ENCODE results near the gene MID2. TPM values are rescaled to one million over a fixed set of nuclear protein-coding genes. Genes with fewer than 3 reads are reported as not detected.
"Not testable (repeated sequence)": the region's sequence is repeated elsewhere in the genome, so short reads cannot be mapped to it uniquely, and the experiment has no call there.

The MID2 gene
- total RNA-seq, 1 donor from 2014 or later, result 7.2 TPM

GRCh38 chrX:107787827-107788226 is 37.8 kb upstream of the MID2 start:
- no peak for DNase-seq (ENCODE audit: low spot score)
- no peak overlapping the region for H3K27ac Mint-ChIP-seq (ENCODE audit: unreplicated experiment)

GRCh38 chrX:107804427-107804826 is 21.2 kb upstream of the MID2 start:
- Mint-ChIP-seq H3K27ac (ENCODE audit: unreplicated experiment) (no peak overlapping the region), H3K4me3 (ENCODE audit: unreplicated experiment) (no peak overlapping the region), H3K27me3 (ENCODE audit: unreplicated experiment) (no peaks in the 10 kb centered on the region), H3K36me3 (ENCODE audit: low read depth, unreplicated experiment) (no peaks in the 10 kb centered on the region), H3K4me1 (ENCODE audit: unreplicated experiment) (no peaks in the 10 kb centered on the region), H3K9me3 (ENCODE audit: unreplicated experiment) (no peaks in the 10 kb centered on the region)
- DNase-seq (ENCODE audit: low spot score), result no peak
- no peak for TF ChIP-seq CTCF (IDR thresholded peaks at IDR 0.05; ENCODE audit: unreplicated experiment)

More at GRCh38 chrX:107787827-107788226, 37.8 kb upstream of the MID2 start:
- Mint-ChIP-seq H3K4me3 (ENCODE audit: unreplicated experiment) (no peak overlapping the region), H3K9me3 (ENCODE audit: unreplicated experiment) (no peaks in the 10 kb centered on the region), H3K4me1 (ENCODE audit: unreplicated experiment) (peaks cover 2% of the 10 kb centered on the region), H3K36me3 (ENCODE audit: low read depth, unreplicated experiment) (no peaks in the 10 kb centered on the region), H3K27me3 (ENCODE audit: unreplicated experiment) (no peaks in the 10 kb centered on the region)
- TF ChIP-seq CTCF (IDR thresholded peaks at IDR 0.05; ENCODE audit: unreplicated experiment), result no peak

- H3K9me3 Mint-ChIP-seq (ENCODE audit: unreplicated experiment), result no peaks in the 10 kb centered on the region
- H3K36me3 Mint-ChIP-seq (ENCODE audit: low read depth, unreplicated experiment), result no peaks in the 10 kb centered on the region
Measured at GRCh38 chrX:107805179-107805578, 20.5 kb upstream of the MID2 start.

GRCh38 chrX:107810053-107810452 is 15.6 kb upstream of the MID2 start:
- H3K27ac Mint-ChIP-seq (ENCODE audit: unreplicated experiment); H3K9me3 Mint-ChIP-seq (ENCODE audit: unreplicated experiment); H3K36me3 Mint-ChIP-seq (ENCODE audit: low read depth, unreplicated experiment); H3K27me3 Mint-ChIP-seq (ENCODE audit: unreplicated experiment); H3K4me3 Mint-ChIP-seq (ENCODE audit: unreplicated experiment); DNase-seq (ENCODE audit: low spot score); H3K4me1 Mint-ChIP-seq (ENCODE audit: unreplicated experiment): not testable (repeated sequence)

More at GRCh38 chrX:107805179-107805578, 20.5 kb upstream of the MID2 start:
- H3K27me3 Mint-ChIP-seq (ENCODE audit: unreplicated experiment), result no peaks in the 10 kb centered on the region
- DNase-seq (ENCODE audit: low spot score), result no peak
- no peak for TF ChIP-seq CTCF (IDR thresholded peaks at IDR 0.05; ENCODE audit: unreplicated experiment)
- no peaks in the 10 kb centered on the region for H3K4me1 Mint-ChIP-seq (ENCODE audit: unreplicated experiment)
- H3K4me3 Mint-ChIP-seq (ENCODE audit: unreplicated experiment), result no peak overlapping the region
- no peak overlapping the region for H3K27ac Mint-ChIP-seq (ENCODE audit: unreplicated experiment)

GRCh38 chrX:107818900-107819521 is 6.7 kb upstream of the MID2 start:
- H3K4me3 Mint-ChIP-seq (ENCODE audit: unreplicated experiment), result no peak overlapping the region
- peaks cover 1% of the 10 kb centered on the region for H3K27me3 Mint-ChIP-seq (ENCODE audit: unreplicated experiment)
- DNase-seq (ENCODE audit: low spot score), result no peak
- H3K36me3 Mint-ChIP-seq (ENCODE audit: low read depth, unreplicated experiment), result no peaks in the 10 kb centered on the region
- no peaks in the 10 kb centered on the region for H3K4me1 Mint-ChIP-seq (ENCODE audit: unreplicated experiment)
- H3K9me3 Mint-ChIP-seq (ENCODE audit: unreplicated experiment), result no peaks in the 10 kb centered on the region
- H3K27ac Mint-ChIP-seq (ENCODE audit: unreplicated experiment), result no peak overlapping the region
- no peak for TF ChIP-seq CTCF (IDR thresholded peaks at IDR 0.05; ENCODE audit: unreplicated experiment)
